ENCODE measurements around the gene FGD5. TPM values are rescaled to one million over a fixed set of nuclear protein-coding genes. Genes with fewer than 3 reads are reported as not detected.
A peak's percentile ranks its signal among the peaks of the same experiment; 100 is the strongest.

Gene FGD5
- total RNA-seq, 4 donors from 2014 or later = 9.1 to 75.0 (median 16.1) TPM

DNA sequence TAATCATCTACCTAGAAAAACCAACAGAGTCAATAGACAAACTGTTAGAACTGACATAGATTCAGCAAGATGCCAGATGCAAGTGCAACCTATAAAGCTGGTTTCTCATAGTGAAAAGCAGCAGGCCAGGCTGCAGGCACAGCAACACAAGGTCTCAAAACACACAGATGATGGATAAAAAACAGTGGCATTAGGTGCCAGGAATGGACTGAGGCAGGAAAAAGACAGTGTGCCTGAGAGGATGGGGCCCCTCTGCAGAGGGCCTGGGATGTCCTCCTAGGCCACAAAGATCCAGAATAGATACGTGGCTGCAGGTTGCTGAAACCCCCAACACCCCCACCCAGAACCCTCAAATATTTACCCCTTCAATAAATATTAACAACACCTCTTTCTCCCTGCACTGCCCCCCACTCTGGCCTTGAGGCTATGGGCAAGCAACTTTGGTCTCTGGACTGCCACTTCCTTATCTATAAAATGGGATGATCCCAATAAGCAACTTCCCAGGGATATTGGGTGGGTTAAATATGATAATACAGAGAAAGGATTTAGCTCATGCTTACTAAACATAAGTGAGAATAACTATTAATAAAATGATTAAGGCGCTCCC, 35.2 kb upstream of the FGD5 start:
- no peak for DNase-seq (ENCODE audit: low spot score)
- ATAC-seq (ENCODE audit: low FRiP score) = no peak
- TF ChIP-seq, protein P1, sequence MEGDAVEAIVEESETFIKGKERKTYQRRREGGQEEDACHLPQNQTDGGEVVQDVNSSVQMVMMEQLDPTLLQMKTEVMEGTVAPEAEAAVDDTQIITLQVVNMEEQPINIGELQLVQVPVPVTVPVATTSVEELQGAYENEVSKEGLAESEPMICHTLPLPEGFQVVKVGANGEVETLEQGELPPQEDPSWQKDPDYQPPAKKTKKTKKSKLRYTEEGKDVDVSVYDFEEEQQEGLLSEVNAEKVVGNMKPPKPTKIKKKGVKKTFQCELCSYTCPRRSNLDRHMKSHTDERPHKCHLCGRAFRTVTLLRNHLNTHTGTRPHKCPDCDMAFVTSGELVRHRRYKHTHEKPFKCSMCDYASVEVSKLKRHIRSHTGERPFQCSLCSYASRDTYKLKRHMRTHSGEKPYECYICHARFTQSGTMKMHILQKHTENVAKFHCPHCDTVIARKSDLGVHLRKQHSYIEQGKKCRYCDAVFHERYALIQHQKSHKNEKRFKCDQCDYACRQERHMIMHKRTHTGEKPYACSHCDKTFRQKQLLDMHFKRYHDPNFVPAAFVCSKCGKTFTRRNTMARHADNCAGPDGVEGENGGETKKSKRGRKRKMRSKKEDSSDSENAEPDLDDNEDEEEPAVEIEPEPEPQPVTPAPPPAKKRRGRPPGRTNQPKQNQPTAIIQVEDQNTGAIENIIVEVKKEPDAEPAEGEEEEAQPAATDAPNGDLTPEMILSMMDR (IDR thresholded peaks at IDR 0.05) = no peak

DNA sequence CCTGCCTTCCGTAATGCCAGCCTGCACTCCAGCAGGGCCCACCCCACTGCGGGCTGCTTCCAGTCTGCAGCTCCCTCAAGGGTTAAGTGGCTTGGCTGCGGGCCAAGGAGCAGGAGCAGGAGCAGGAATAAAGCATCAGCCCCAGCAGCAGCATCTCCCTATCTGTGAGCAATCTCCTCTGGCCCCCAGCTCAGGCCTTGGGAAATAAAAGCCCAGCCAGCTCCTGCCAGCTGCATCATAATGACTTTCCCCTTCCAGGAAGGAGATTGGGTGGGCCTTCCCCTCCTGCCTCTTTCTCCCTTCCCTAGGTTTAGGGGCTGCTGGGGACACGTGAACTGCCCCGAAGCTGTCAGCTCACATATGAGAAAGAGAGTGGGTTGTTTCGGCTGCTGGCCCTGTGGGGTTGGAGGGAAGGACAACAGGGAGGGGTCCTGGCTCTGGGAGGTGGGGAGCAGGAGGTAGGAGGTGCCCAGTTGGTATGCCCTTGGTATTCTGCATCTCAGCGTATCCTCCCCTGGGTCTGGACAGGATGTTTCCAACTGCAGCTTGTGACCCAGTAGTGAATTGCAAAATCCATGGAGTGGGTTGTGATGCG, 34.6 kb upstream of the FGD5 start:
- ATAC-seq (ENCODE audit: low FRiP score) (peak; percentile 54), DNase-seq (ENCODE audit: low spot score) (peak; percentile 21)
- TF ChIP-seq, protein P1 (IDR thresholded peaks at IDR 0.05) = no peak

DNA sequence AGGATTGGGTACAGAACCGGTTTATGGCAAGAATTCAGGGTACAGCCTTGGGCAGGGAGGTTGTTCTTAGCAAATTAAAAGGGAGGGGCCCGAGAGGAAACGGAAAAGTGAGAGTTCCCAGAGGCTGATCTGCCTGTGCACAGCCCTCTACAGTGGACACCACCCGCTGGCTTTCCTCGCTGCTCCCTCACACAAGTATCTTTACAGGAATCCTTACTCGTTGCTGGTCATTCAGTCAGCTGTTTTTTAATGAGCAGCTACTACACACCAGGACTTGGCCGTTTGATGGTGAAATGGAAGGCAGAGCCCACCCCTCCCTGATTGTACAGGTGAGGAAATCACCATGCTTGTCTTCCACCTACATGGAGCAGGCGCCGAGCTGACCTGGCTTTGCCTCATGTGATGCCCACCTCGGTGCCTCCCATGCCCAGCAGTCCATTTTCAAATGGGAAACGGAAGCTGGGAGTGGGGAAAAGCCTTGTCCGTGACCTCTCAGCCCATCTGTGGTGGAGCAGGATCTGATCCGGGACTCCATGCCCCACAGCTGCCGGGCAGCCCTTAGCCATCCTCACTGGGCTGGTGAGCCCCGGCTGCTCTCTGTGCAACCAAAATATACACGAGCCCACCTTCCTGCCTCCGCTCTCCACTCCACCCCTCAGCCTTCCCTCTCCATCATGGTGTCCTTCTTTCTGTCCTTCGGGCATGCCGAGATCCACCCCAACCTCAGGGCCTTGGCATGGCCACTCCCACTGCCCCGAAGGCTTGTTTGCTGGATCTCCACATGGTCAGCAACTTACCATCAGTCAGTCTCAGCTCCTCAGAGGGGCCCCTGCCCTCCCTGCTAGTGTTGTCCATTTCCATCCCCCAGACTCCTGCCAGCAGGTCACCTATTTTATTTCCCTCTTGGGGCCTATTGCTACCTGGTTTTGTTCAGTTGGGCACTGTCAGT, 33.3 kb upstream of the FGD5 start:
- ATAC-seq (ENCODE audit: low FRiP score) = no peak
- DNase-seq (ENCODE audit: low spot score) = peak; percentile 18
- TF ChIP-seq, protein P1 (IDR thresholded peaks at IDR 0.05) = no peak

DNA sequence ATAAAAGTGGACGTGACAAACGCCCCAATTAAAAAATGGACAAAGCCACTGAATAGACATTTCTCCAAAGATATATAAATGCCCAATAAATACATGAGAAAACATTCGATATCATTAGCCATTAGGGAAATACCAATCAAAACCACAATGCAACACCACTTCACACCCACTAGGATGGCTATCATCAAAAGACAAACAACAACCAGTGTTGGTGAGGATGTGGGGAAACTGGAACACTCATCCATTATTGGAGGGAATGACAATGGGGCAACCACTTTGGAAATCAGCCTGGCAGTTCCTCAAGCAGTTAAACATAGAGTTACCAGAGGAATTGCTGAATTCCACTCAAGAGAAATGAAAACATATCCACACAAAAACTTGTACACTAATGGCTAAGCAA, 32.4 kb upstream of the FGD5 start:
- ATAC-seq (ENCODE audit: low FRiP score) = no peak

DNA sequence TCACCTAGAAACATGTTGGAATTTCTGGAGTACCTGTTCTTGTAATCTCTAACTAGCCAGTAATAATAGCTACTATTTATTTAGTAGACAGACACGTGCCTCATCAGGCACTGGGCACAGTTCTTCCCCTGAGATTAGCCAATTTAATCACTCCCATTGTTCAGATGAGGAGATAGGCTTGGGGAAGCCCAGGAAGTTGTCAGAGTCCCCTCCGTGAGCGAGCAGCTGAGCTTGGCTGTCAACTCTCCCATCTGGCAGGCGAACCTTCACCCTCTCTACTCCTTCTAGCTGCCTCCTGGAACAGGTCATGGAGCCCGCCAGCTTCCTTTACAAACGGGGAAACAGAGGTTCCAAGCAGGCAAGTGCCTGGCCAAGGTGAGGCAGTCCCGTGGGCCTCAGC, 31.1 kb upstream of the FGD5 start:
- DNase-seq (ENCODE audit: low spot score) (no peak), ATAC-seq (ENCODE audit: low FRiP score) (no peak)
- TF ChIP-seq, protein P1 (IDR thresholded peaks at IDR 0.05) = no peak

More for the DNA sequence above, 32.4 kb upstream of the FGD5 start:
- no peak for DNase-seq (ENCODE audit: low spot score)
- TF ChIP-seq, protein P1 (IDR thresholded peaks at IDR 0.05) = no peak

DNA sequence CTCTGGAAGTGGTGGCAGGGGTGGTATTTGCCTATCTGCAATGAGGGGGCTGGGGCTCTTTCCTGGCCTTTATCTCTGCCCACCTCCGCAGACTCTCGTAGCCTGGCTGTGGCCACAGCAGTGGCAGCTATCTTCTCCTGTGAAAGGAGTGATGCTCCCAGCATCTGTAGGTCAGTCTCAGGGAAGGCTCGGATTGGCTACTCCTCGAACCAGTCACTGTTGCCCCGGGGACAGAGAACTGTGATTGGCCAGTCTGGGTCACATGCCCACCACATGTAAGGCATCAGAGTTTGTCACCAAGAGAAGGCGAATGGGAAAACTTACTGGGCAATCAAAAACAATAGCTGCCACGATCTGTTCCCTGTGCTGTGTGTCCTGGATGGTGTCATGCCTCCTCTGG, 30.1 kb upstream of the FGD5 start:
- TF ChIP-seq, protein P1 (IDR thresholded peaks at IDR 0.05) = no peak
- ATAC-seq (ENCODE audit: low FRiP score) (no peak), DNase-seq (ENCODE audit: low spot score) (no peak)
